NOMO-1 treated with DMSO at 0.1 percent for 48 hours (cell line): ENCODE results near the gene PRKCE.

Source experiments
- DNase-seq: peaks from one replicate; lab custom pipeline; 2025; ENCODE audit not compliant: unreplicated experiment; lab: John Stamatoyannopoulos, UW

PRKCE gene

DNA sequence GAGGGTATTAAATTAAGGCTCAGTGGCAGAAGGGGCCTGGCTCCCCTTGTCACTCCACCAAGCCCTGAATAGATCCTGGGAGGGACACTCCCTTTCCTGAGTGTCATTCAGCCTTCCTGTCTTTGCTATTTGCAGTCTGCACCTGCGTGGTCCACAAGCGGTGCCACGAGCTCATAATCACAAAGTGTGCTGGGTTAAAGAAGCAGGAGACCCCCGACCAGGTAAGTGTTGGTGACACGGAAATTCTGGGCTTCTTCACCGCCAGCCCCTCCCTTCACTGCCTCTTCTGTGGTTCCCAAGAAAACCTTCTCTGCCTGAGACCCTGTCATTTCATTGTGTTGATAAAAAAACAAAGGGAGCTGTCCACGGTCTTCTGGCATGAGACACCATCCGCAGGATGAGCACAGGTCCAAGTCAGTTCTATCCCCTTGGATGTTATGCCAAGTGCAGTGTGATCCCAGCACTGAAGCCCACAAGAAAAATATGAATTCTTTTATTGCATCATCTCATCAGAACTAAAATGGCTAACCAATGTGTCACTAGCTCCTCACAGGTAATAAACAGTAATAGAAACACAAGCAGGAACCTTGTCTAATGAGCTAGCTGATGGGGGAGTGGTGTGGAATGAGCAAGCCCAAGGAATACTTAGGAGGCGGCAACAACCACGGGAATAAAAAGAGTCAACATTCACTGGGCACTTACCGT, 328.8 kb downstream of the PRKCE start:
- DNase-seq = no peak

GRCh38 chr2:45981384-45981930, 330.0 kb downstream of the PRKCE start:
- no peak for DNase-seq

- DNase-seq = no peak
Measured at GRCh38 chr2:45982096-45982495, 330.6 kb downstream of the PRKCE start.

GRCh38 chr2:45983213-45983612, 331.7 kb downstream of the PRKCE start:
- no peak for DNase-seq

DNA sequence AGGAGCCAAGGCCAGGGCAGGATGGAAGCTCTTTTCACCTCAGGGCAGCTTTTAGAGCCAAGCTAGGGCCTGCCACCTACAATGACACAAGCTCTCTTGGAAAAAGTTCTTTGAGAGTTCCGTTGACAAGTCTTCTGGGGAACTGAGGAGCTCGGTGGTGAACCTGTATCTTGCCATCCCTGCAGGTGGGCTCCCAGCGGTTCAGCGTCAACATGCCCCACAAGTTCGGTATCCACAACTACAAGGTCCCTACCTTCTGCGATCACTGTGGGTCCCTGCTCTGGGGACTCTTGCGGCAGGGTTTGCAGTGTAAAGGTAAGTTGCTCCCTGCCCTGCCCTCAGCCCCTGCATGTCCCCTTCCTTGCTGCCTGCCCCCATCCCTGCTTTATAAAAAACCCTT, 332.9 kb downstream of the PRKCE start:
- no peak for DNase-seq

GRCh38 chr2:45984896-45985473, 333.5 kb downstream of the PRKCE start:
- peak; percentile 23 for DNase-seq

DNA sequence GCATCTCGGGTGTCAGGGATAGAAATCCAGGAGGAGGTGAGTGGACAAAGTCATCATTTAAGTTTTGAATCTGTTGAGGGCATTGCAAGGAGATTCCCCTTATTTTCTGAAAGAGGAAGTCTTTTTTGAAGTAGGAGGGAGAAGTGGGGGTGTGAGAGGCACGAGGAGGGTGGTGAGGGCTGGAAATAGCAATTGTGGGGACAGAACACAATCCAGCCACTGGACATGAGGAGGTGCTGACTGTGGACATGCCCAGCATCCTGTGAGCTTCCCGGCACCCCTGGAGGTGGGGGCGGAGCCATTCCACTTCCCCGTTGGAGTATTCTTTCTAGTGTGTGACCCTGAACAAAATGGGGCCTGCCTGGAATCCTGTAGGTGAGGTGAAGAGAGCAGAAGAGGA, 335.0 kb downstream of the PRKCE start:
- DNase-seq = peak; percentile 21

GRCh38 chr2:45987856-45988255, 336.4 kb downstream of the PRKCE start:
- DNase-seq = no peak

GRCh38 chr2:45988879-45989278, 337.4 kb downstream of the PRKCE start:
- DNase-seq = no peak

DNA sequence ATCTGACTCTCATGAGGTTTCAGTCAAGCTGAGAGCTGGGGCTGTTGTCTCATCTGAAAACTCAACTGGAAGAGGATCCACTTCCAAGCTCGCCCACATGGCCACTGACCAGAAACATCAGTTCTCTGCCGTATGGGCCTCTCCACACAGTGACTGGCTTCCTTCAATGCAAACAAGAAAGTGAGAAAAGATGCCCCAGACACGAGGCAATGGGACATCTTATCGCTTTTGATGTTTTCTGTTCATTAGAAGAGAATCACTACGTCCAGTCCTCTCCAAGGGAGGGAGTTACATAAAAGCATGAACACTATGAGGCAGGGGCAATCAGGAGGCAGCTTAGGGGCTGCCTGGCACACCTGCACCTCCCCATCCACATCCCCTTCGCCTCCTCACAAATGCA, 338.7 kb downstream of the PRKCE start:
- DNase-seq = no peak

GRCh38 chr2:45992021-45992740, 340.7 kb downstream of the PRKCE start:
- DNase-seq = peak; percentile 33

DNA sequence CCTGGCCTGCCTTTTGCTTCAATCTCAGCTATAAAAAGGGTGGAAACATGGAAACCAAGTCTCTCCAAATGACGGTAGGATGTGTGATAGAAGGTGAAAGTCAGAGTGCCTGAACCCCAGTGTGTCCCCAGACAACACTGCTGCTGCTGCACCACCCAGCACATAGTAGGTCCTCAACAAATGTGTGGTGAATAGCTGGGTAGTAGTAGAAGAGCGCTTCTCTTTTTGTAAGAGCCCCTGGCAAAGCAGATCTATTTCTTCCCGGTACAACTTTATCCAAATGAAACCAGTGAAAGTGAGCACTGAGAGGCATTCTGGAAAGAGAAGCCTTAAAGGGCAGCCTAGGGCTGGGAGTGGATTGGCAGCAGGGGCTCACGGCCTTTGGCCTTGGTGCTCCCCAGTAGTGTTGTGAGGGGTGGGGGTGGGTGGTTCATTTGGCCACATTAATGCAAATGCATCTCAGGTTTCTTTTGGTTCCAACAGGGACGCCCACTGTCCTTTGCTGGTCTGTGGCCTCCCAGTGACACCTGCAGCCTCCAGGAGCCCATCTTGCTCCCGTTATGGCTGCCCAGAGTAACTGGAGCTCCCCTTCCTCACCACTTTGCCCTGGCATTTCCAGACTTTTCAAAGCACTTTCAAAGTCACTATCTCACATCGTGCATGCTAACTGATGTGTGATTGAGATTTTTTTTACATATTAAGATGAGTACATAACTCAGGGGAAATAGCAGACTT, 341.4 kb downstream of the PRKCE start:
- DNase-seq = no peak

GRCh38 chr2:45993476-45993991, 342.1 kb downstream of the PRKCE start:
- peak; percentile 62 for DNase-seq

- no peak for DNase-seq
Measured at GRCh38 chr2:45994060-45994459, 342.6 kb downstream of the PRKCE start.

GRCh38 chr2:46000660-46001059, 349.2 kb downstream of the PRKCE start:
- no peak for DNase-seq

GRCh38 chr2:46001290-46001689, 349.8 kb downstream of the PRKCE start:
- no peak for DNase-seq

GRCh38 chr2:46001741-46002506, 350.4 kb downstream of the PRKCE start:
- DNase-seq = no peak

DNA sequence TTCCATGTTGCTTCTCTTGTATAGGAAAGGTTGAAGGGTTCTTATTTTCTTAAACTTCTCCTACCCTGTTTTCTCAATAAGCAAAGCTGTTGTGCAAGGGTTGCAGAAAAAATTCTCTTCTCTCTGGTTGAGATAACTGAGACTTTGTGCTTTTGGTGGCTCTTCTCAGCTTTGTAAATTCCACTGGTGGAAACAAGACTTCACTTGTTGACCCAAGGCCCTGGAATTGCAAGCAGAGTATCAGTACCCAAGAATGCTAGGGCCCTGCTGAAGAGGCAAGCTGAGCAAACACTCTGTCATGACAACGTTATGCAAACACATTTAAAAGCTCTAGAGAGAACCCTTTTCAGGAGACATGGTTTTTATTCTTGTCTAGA, 351.0 kb downstream of the PRKCE start:
- DNase-seq = no peak

- DNase-seq = no peak
Measured at GRCh38 chr2:46002947-46003346, 351.5 kb downstream of the PRKCE start.

DNA sequence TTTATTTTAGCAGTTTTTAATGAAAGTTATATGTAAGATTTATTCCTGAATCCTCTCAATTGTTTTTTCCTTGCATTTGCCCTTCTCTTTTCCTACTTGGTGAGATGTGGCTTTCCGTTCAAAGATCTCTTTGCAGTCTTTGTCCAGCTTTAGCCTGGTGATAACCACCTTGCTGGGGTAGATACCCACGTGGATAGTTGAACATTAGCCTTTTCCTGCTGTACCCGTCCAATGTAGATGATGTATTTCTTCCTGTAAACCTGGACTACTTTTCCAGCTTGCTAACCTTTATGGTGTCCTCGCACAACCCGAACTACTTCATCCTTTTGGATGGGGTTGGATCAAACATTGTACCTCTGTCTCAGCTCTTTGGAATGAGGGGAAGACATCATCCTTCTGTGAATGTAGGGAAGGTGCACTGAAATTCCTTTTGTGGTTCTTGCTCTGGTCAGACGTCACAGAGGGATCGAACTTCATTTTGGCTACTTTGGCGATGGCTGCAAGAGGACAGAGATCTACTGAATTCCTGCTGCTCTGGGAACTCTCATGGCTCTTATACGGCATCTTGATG, 352.5 kb downstream of the PRKCE start:
- DNase-seq = no peak
